Stimulated activated naive CD4-positive, alpha-beta T cell treated with Interleukin-2 at 50 U/mL for 16 hours (primary cell): ENCODE measurements around the gene WIZ.

Experiments
- DNase-seq: peaks from one replicate; lab custom pipeline; 2025; lab: John Stamatoyannopoulos, UW

WIZ gene

DNA sequence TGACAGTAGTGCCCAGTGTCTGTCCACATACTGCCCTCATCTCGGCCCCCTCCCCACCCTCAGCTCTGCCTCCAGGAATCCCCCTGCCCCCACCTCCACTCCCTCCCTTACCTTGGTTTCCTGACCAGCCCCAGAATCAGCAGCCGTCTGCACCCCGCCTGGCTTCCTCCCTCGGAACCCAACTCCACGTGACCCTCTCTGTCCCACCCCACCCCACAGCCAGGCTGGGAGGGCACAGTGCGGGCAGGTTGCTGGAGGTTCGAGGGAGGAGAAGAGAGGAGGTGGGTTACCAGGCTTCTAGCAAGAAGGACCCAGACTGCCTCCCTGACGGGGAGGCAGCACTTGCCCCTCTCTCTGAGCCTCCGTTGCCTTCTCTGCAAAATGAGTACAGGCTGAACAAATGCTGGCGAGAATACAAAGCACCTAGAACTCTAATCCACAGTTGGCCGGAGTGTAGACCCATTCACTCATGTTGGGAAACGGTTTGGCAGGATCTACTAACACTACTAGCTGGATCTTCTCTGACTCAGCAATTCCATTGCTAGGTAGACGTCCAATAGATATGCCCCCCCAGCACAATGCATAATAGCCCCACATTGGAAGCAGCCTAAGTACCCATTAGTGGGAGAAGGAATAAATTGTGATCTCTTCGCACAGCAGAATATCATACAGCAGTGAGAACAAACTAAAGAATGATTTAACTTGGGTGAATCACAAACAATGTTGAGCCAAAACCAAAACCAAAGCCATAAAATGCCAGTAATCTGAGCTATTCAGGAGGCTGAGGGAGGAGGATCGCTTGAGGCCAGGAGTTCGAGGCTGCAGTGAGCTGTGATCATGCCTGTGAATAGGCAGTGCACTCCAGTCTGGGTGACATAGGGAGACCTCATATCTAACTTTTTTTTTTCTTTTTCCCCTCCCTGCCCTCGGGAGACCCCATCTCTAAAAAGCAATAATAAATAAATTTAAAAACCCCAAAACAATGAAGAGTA lies 14.9 kb upstream of the WIZ start, which contains the start of gene RASAL3:
Gene RASAL3 (minus strand): TSS at position 151 of the 992 bp plus-strand sequence. CDS start 186 bp downstream, outside the sequence.
- DNase-seq, result peak; percentile 45

DNA sequence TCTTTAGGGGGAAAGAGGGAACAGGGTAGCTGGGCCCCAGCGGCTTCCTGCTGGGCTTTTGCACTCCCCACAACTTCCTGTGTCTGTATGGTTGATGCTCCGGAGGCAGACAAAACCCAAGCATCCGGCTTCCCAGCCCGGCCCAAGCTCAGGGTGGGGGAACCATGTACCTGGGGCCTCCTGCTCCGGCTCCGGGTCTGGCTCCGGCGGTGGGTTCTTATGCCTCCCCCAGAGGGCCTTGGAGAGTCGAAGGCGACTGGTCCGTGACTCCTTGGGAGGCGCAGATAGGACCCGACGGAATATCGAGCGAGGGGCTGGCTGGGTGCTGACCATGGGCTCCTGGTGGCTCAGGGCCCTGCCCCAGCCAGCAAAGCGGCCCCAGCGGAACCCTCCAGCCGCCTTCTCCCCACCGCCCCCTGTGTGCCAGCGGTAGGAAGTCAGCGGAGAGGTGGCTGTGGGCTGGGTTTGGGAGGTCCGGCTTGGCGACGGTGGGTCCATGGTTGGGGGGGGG lies 14.2 kb upstream of the WIZ start:
- peak; percentile 74 for DNase-seq

DNA sequence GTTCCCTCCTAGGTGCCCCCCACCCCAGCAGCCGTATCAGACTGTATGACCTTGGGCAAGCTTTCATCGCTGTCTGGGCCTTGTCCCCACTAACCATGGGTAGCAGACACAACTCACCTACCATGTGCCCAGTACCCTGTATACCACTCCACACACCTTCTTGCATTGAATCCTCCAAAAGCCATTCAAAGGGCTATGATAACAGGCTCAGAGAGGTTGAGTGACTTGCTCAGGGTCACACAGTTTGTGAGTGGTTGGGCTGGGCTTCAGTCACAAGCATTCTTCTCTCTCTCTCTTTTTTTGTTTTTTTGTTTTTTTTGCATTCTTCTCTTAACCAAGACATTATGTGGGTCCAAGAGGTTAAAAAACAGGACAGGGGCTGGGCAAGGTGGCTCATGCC lies 11.9 kb upstream of the WIZ start:
- no peak for DNase-seq

DNA sequence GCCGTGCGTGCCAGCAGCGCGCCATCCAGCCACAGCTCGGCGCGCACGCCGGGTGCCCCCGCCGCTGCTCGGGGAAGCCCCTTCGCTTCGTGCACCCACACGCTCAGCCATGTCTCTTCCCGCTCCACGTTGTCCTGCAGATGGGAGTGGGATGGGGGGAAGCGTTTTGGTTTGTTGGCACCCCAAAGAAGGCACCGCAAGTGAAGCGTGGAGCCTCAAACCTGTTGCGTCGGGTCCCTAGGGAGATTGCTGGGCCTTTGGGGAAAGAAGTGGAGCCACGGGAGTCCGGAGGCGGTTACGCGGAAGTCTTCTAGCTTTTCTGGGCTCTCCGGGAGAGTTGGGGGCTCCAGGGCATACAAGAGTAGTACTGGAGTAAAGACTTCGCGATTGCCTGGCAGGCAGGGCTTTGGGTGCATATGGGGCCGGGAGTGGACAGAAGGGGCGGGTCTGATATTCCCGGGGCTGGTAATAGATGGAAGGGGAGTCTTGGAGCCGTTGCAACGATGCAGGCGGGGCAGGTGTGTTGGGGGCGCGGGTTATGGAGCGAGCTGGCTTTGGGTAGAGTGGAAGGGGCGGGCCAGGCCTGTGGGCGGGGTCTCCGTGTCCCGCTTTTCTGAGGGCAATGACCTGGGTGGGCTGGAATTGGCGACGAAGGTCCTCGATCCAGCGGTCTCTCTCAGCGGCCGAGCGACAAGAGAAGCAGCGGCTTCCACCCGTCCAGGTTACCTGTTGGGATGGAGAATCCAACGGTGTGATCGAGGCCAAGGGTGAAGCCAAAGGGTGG lies 8.1 kb upstream of the WIZ start:
- no peak for DNase-seq

DNA sequence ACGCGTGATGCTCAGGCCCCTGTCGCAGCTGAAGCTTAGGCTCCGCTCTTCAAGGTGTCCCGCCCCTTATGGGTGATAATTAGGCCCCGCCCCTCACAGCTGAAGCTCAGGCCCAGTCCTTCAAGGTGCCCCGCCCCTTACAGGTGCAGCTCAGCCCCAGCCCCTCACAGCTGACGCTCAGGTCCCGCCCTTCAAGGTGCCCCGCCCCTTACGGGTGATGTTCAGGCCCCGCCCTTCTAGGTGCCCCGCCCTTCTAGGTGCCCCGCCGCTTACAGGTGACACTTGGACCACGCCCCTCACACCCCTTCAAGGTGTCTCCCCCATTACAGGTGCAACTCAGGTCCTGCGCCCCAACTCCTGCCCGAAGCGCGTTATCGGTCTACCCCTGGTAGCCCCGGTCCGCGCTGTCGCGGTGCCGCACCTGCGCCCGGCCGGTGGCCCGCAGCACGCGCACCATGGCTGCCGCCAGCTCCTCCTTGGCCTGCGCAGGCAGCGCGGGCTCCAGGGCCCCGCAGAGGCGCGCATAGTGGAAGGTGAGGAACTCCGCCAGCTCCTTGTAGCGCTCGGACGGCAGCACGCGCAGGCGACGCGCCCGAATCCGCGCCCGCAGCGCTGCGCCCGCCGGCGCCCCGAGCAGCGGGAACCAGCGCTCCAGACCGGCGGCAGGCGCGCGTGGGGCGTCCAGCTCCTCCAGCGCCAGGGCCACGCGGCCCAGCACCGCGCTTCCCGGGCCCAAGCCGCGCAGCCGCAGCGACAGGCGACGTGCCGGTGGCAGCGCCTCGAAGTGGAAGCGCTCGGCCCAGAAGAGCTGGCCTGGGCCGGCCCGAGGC lies 7.3 kb upstream of the WIZ start:
- no peak for DNase-seq

DNA sequence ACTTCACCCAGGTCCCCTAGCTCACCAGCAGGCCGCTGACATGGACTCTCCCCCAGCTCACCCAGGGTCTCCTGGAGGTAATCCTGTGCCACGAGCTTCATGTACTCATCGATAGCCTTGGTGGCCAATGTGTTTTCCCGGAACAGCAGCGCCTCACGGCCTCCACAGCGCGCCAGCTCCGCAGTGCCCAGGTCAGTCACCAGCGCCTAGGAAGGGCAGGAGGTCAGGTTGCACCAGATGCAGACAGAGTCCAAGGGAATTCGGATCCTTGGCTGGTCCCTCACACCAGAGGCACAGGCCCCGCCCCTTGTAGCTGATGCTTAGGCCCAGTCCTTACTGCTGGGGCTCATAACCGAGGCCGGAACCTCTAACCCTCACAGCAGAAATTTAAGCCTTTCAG lies 6.7 kb upstream of the WIZ start:
- DNase-seq, result no peak

DNA sequence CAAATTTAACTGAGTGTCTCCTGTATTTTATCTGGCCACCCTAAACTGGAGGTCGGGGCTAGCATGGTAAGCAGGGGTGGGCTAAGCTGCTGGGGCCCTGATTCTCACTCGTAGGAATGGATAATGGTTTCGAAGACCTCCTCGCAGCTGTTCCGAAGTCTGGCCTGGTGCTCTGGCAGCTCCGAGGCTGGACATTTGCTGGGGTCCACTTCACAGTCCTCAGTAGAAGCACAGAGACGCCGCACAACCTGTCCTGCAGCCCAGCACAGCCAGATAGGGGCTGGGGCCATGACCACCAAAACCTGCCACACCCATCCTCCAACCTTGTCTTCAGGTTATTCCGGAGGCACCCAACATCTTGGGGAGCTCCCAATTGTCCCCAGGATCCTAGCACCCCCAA lies 6.2 kb upstream of the WIZ start:
- DNase-seq, result no peak

DNA sequence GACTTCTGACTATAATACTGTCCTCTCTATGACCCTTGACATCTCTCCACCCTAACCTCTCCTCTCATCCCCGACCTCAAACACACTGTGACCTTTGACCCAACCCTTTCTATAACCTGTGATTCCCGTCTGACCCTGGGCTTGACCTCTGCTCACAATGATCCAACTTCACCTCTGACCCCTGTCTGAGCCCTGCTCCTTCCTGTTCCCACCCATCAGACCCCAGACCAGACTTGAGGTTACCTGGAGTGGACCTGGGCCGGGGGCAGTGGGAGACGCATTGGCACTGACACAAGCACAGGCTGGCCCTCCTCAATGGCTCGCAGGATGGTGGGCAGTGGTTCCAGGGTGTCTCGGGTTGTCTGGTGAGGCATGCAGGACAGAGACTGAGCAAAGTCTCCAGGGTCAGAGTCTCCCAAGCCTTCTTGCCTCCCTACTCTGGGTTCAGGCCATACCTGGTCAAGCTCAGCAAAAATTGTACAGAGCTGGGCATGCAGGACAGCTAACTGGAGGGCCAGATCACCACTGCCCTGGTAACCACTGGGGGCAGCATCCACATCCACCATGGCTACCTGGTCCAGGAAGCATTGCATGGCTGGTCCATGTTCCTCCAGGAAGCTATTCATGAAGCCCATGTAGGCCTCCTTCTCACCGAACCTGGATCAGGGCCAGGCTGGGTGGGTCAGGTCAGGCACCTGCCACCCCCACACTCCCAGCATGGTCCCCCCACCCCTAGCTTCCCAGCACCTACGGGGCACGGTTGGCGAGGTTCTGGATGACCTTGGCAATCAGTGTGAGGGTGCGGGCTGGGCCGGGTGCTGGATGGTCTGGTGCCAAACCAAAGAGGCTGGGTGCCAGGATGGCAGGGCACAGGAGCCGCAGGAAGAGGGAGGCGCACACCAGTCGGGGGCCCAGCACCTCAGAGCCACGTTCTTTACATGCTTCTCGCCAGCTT lies 4.4 kb upstream of the WIZ start:
- no peak for DNase-seq

DNA sequence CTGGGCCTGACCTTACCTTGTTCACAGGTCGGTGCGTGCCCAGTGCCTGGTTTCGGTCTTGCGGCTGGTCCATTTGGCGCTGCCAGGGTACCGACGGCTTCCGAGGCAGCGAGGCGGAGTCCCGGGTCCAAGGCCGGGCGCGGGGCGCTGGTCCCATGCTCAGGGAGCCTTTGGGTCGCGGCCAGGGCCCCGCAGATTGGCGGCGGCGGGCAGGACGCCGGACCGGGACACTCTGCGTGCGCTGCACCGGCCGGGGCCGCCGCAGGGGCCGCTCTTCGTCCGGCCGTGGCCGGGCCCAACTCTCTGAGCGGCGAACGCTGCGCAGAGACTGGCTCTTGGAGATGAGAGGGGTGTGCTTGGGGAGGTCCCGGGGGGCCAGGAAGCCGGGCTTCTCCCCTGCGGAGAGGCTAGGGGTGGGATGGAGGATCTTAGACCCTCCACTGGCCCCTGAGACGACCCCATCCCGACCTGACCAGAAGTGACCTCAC lies 3.4 kb upstream of the WIZ start:
- DNase-seq, result no peak

DNA sequence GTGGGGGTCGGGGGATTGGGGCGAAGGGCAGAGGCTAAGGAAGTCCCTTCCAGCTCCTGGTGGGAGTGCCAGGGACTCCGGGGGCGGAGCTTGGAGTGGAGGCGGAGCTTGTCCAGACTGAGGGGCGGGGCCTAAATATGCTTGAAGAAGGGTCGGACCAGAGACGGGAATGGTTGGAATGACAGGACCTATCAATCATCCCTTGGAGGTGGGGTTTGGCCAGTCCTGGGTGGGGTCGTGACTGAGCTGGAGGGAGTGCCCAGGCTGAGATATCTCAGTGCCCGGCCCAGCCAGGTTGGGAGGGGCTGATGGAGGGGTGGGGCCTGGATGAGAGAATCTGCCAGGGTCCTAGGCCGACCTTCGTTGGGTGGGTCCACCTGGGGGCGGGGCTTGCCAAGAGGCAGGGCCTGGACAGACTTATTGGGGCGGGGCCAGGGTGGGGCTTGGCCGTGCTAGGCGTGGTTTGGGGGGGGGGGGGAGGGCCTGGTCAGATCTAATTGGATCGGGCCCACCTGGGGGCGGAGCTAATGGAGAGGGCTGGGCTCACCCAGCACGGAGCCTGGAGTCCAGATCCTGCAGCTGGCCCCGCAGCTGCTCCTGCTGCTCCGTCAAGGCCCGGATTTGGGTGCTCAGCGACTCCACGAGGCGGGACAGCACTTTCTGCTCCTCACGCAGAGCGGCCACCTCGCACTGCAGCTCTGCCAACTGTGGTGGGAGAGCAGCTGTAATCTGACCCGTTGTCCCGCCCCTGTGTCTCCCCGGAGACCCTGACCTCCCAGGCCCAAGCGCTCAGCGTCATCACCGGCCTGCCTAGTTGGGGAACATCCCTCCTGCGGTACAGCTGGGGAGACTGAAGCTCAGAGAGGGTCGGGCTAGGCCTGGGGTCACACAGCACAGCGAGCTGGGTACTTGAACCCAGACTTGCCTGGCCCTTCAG lies 2.6 kb upstream of the WIZ start:
- no peak for DNase-seq

DNA sequence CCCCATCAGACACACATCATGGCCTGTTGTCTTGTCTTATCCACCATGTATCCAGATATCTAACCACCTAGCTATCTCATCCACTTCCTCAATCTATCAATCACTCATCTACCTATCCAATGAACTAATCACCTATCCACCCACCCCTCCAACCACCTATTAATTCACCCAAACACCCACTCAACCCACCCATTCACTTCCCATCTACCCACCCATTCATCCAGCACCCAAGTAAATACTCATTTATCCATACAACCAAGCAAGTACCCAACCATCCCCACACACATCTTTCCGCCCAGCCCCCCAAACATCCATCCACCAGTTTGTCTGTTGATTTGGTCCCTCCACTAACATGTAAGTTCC lies 753 bp upstream of the WIZ start:
- no peak for DNase-seq

DNA sequence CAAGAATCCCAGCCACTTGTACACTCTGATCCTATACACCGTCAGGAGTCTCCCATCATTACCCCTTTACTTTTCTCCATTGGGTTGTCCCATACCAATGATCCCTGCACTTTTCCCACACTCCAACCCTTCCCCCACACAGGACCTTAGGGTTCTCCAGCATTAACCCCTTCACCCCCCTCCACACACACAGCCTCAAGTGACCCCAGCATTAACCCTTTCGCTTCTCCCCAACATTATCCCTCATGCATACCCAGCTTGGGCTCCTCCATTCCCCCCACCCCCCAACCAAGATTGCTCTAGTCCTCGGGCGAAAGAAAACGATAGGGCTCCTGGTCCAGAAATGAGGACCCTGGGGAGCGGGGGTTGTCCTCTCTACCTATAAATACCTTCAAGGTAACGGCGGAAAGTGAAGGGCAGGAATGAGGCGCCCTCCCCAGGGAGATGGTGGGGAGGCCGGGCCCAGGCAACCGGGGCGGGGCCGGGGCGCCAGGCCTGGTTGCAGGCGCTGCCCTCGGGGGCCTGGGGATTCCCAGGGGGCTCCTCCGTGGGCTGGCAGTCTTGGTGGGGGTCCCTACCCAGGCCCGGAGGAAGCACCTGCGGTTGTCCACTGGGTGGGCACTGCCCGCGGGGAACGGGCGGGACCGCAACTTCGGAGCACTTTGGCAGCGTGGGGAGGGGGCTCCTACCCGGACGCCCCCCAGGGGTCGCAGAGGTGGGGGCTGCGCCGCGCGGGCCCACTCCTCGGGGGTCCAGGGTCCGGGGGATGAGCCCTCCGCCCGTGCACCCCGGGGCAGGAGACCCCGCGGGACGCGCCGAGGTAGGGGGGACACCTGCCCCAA lies 757 bp downstream of the WIZ start:
- DNase-seq, result no peak

DNA sequence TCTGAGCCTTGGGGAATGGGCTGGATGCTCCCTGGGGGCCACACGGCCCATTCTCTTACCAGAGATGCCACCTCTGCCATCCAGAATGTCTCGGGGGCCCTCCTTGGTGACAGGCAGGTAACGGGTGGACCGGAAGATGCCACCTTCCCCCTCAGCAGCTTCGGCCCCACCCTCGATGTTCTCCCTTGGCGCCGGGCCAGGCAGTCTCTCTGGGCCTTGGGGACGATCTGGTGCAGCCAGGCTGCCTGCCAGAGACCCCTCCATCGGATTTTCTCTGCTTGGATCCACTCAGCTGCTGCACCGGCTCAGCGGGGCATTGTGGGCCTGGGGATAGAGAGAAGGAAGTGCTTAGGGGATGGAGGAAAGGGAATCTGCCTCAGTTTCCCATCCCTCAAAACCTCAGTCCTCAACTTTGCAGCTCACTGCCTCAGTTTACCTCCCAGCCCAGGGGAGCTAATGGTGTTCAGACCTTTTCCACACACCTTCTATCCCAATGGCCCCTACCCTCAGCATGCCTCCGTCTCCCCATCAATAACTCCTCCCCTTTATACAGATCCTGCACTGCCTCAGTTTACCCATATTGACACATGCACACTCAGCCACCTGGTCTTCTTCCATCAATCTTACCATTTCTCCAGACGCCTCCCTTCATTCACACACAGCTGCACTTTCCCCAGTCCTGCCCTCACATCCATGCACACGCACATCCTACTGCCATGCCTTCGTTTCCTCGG lies 1.5 kb downstream of the WIZ start:
- no peak for DNase-seq

DNA sequence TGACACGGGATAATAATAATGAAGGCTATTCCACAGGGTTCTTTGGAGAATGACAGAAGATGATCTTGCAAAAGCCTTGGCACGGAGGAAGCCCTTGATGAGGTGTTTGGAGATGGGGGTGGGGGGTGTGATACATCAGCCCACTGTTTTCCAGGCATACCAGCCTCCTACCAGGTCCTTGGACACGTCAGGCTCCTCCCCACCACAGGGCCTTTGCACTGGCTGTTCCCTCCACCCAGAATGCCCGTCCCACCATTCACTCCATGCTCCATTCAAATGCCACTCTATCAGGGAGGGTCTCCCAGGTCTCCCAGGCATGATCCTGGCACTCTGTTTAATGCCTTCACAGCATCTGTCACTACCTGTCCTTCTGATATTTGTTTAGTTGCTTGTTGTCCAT lies 2.7 kb downstream of the WIZ start:
- DNase-seq, result no peak

DNA sequence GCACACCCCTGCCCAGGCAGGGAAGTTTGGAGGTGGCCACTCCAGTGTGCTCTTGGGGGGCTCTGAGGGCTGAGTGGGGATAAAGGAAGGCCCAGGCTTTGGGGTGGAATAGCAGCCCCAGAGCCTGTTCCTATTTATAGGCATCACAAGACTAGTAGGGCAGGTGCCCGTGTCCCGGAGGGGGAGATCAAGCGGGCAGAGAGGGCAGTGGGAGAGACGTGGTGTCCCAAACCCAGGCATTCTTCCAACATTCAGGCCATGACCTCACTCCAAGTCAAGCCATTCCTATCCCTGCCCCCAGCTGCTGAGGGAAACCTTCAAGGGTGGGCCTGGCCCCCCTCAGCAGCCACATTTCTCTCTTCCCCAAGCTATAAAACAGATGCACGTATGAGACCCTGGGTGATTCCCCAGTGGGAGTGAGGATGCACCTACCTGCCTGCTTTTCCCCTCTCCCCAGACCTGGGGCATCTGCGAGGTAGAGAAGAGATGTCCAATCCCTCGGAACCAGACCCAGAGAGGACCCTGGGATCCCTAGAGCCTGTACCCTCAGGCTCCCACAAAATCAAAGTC lies 3.9 kb downstream of the WIZ start:
- DNase-seq, result no peak

DNA sequence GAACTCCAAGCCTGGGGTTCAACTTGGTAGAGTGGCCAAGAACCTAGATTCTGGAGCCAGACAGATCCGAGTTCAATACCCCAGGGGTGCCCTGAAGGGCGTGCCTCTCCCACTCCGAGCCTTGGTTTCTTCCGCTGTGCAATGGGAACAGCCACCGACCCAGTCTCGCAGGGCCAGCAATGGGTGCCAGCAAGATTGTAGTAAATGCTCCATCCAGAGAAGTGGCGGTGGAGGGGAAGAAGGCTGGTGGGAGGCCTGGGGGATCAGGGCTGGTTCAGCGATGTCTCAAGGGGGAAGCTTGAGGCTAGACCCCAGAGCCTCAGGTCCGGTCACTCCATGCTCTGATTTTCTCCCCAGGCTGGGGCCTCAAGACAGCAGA lies 4.5 kb downstream of the WIZ start:
- no peak for DNase-seq

DNA sequence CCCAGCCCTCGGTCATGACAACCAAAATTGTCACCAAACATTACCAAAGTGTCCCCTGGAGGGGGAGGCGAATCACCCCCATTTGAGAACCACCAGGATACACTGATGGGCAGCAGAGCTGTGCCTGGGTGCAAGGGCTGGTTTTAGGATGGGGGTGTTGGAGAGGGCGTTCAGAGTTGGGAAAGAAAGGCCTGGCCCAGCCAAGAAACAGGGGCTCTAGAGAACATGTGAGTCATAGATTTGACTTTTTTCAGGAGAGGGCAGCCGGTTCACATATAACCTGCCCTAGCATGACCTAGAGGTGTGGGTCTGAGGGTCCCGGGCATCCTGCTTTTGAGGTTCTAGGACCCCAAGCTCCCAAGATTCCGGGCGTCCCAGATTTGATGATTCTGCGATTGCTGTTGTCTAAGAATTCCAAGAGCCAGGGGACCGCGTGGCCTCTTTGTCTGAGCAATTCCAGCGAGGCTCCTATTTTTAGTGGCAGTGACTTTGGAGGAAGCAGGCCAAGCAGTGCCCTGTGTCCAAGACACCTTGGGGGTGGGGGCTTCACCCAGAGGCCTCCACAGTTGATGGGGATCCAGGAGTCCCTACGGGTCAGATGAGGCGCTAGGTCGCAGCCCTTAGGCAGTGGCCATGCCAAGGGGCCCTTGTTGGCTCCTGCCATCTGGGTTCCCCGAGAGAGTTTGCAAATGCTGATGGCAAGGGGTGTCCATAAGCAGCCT lies 5.1 kb downstream of the WIZ start:
- no peak for DNase-seq
